Epidermal melanocyte (primary cell): ENCODE results near the gene GABRB2.

Experiments
- DNase-seq: peaks from one replicate; pipeline ENCODE4 v3.0.0; 2011; ENCODE audit warnings: low spot score; ENCODE audit not compliant: insufficient read length

The GABRB2 gene

DNA sequence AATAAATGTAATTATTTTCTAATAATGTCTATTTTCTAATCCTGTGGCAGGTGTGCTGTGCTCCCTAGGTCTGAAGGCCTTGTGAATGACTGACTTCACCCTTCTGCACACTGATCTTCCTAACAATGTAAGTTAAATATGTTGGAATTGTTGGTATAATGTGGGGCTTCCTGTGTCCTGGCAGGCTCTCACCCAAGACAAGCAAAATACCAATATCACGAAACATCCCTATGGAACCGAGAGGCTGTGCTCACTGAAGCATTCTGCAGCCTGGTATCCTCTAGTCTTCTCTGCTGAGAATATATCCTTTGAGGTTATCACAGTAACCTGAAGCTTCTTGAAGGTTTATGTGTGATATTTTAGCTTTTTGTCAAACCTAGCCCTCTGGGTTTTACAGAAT lies 159.4 kb downstream of the GABRB2 start:
- no peak for DNase-seq

DNA sequence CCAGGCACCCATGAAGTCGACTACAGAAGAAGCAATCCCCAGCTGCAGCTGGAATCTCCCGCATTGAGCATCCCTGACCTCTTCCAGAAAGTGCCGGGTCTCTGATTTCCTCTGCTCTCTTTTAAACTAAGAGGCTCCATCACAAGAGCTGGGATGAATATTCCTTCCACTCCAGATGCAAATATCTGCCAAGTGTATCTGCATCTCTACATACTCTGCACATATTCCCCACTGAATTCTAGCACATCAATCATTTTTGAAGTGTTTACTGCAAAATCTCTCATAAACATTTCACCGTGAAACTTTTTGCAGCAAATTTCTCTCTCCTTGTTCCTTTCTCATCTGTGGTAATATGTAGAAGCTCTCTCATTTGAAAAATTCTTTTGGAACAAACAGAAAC lies 161.5 kb downstream of the GABRB2 start:
- no peak for DNase-seq

DNA sequence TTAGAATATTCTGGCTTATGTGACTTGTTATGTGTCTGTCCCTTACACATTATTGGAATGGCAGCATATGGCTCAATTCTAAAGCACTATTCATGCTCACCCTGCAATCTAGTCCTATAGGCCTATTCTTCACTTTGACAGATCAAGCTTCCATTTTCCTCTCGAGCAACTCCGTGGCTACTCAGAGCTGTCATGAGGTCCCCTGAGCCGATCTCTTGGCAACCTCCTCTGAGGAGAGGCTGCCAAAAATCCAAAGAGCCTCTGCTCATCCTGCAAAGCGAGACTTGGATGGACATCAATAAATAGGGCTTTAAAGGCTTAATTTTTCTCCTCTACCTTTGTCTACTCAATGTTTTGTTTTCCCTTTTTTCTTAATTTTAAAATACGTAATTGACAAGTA lies 163.8 kb downstream of the GABRB2 start:
- DNase-seq = no peak

DNA sequence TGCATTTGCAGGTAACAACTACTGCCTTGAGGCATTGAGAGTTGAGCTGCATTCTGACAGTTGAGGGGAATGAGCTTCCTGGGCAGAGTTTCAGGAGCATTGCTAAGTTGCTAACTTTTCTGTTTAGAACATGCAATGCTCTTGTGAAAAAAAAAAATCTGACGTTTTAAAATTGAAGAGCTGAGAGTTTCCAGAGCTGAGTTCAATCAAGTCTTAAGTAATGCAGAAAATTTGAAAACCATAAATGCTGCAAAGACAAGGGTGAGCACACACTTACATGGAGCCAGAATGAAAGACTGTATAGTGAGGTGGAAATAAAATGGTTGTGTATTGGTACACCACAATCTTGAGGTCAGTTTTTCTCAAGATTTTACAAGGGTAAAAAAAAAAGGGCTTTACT lies 166.0 kb downstream of the GABRB2 start:
- no peak for DNase-seq

DNA sequence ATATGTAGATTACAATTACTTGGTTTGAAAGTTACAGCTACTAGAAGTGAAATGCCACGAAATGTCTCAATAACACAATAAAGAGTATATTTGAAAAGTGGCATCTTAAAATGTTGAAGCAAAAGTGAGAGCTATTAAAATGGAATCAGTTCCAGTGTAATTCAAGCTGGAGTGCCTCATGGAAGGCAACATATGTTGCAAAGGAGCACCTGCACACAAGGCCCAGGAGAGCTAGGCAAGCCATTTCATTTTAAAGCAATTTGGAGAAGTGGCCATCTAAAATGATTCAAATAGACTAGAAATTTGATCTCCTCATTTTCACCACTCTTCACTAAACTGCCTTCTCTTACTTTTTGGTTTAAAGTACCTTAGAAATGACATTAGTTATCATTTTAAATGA lies 167.8 kb downstream of the GABRB2 start:
- no peak for DNase-seq

DNA sequence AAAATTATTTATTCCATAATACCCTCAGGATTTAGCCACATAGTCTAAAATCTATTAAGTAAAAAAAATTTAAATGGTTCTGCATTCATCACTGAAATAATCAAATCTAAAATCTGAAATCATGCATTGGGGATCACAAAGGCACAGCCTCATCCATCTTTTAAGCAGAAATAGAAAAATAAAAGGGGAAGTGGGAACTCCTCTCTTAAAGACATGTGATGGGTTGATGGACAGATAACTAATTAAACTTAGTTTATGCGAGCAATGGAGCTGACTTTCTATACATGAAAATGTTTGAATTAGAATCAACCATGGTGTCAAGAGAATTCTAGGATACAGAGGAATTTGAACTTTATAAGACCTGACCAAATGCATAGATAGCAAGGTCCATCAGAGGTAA lies 170.5 kb downstream of the GABRB2 start:
- no peak for DNase-seq

DNA sequence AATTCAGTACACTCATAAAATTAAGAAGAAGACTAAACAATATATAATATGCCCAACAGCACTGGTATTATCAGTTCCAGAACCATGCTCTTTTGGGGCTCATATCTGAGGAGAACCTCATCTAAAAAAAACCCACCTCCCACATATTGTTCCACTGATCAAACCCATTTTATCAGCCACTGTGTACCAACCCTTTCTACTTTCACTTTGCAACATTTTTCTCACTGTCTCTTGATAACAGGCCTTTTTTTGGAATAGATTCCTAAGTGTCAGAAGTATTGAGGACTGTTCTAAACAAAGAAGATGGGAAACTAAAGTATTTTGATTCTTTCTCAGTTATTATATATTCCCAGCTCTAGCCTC lies 173.2 kb downstream of the GABRB2 start:
- no peak for DNase-seq

DNA sequence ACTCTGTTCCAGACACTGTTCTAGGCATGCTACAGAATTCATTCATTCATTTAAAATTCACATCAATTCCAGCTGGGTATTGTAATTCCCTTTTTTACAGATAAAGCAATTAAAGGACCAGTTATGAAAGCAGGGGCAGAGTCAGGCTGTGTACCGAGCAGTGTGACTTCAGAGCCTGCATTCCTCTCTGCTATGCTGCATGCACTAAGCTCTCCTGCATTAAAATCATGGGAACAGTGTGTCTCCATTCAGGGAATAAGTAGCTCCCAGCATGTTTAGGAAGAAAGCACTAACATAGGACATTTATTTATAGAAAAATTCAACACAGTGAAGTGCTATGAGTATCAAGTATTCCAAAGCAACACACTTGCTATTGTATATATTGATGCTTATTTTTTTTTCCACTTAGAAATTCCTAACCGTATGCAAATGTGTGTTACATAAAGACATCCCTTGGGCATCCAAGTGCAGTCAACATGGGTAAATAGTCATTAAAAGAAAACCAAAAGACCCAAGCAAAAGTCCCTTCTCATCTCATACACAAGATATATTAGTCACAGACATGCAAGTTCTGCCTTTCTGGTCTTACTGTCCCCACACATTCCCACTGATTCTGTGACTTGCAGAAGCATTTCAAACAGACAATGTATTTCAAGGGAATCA lies 173.7 kb downstream of the GABRB2 start:
- no peak for DNase-seq

DNA sequence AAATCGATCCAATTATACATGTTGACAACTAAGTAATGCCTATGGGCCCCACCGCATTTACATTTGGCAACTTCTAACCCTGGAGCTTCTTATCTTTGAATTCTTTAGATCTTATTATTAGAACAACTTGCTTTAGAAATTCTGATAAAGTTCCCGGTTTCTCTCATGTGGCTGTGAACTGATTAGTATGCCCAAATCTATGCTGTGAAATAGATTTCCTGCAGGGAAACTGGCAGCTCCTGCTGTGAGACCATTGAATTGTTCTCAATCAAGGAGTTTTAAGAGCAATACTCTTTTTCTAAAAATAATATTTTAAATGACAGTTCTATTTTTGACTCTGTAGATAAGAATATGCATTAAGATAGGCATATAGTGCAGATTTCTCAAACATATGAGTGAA lies 177.5 kb downstream of the GABRB2 start:
- DNase-seq = no peak

DNA sequence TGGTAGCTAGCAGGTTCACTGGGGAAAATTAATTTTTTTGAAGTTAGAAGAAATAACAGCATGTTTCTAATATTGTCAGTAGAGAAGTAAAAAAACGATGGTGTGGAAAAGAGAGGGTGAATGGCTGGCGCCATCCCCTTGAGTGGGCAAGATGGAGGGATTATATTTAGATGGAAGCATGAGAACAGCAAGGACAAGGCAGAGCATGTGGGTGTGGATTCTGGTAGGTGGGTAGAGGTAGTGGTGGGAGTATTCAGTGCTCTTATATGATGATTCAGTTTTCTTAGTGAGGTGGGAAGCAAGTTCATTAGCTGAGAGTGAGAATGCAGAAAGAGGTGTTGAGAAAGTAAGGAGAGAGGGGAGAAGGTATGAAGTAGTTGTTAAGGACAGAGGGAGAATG lies 188.1 kb downstream of the GABRB2 start:
- no peak for DNase-seq

DNA sequence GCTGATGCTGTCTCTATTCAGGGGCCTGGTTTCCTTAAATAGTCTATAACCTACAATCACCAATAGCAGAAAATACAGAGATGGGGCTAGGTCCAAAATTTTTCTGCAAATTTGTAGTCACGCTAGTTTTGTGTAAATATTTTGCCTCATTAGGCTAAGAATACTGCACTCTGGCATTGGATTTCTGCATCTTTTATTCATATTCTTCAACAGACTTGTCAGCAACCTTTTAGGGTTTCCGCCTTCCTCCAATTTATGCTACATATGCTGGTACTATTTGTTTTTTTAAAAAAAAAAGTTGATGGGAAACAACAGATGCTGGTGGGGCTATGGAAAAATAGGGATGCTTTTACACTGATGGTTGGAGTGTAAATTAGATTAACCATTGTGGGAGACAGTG lies 202.3 kb downstream of the GABRB2 start:
- no peak for DNase-seq

DNA sequence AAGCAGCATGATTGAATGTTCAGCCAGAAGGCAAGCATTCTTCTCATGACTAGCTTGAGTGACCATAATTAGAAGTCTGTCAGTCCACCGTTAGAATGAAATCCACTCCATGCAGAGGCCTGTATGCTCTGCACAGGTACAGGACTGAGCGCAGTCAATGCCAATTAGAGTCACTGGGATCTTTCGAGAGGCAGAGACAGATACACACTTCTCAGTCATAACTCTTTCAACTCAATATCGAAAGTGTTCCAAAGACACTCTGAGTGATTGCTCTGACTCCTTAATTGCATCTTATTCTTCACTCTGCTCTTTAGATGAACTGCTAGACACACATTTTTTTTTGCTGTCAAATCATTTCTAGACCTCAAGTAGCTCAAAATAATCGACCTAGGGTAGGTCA lies 203.6 kb downstream of the GABRB2 start:
- no peak for DNase-seq

DNA sequence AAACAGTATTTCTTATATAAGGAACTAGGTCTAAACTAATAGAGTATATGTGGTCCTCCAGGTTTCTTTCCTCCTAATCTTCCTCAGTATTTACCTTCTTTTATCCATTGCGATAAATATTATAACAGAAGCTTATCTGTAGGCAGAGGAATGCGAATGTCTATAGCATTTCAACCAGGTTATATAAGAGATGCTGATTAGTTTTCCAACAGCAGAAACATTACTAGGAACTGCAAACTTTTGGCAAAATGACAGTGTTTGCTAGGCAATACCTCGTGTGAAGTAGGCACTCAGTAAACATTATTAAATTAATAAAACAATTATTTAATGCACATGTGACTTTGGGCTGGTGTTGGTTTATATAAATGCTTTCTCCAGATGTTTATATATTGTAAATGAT lies 206.5 kb downstream of the GABRB2 start:
- DNase-seq = no peak

DNA sequence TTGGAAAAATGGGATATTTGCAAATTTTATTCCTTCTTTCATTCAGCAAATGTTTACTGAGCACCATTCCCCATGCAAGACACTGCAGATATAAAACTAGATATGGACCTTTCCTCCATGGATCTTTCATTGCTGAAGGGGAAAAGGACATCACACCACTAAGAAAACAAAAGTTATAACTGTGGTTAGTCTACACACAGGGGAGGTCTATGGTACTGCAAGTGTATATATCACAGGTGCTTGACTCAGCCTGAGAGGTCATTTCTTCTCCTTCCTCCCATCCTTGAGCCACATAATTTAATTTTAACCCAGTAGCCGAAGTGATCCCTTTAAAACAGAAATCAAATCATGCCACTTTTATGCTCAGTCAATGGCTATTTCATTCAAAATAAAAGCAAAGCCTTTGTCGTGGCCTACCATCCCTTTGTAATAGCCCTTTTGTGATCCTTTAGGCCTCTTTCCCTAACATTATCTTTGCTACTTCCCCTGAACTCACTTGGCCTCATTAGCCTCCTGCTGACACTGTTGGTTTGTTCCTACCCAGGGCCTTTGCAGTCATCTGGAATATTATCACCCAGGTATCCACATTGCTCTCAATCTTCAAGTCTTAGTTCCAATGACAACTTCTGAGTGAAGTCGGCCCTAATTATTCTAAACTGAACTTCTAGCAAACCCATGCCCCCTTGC lies 213.2 kb downstream of the GABRB2 start:
- DNase-seq = no peak

DNA sequence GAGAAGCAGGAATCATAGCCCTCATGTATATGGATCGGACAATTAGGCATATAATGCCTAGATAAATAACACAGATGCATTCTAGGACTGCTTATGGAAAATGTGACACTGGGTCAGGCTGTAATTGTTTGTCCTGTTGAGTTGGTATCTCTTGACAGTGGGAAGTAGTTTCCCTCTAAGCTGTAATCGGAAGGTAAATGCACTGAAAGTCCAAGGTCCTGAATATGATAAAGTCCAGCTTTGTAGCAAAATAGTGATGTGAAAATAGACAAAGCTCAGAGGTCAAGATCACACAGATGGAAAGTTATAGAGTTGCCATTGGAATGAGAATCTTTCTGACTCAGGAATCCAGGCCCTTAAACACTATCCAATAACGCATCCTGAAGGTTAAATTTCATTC lies 214.2 kb downstream of the GABRB2 start:
- DNase-seq = no peak

DNA sequence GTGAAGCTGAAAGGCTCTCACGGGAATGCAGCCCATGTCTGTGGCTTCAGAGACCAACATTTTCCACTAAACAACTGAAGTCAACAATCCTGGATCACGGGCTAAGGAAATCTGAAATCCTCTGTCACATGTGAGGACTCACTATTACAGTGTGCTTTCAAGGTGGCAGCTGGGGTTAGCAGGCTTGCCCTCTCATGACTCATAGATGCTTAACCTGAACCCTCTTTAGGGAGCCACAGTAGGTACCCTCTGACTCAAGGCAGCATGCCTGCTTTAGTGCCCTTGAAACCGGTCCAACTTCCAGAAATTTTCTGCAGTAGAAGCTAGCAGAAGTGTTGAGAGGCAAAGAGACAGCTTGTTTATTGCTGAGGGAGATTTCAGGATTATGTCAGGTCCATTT lies 232.5 kb downstream of the GABRB2 start:
- DNase-seq = no peak

DNA sequence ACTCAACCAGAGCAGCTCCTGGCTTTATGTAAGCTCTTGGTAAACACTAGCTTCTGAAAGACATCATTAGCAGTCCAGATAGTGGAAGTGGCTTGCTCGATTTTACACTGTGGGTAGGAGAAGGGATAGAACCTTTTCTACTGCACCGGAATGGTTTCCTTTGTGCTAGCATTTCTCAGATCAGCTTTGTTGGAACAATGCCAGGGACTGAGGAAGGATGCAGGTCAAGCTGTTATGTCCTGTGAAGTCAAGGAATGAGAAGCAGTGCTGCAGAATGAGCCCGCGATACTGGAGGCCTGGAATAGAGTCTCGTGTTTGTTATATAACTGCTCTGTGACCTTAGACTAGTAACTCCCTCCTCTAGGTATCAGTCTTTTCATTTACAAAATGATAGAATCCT lies 233.6 kb downstream of the GABRB2 start:
- DNase-seq = no peak

DNA sequence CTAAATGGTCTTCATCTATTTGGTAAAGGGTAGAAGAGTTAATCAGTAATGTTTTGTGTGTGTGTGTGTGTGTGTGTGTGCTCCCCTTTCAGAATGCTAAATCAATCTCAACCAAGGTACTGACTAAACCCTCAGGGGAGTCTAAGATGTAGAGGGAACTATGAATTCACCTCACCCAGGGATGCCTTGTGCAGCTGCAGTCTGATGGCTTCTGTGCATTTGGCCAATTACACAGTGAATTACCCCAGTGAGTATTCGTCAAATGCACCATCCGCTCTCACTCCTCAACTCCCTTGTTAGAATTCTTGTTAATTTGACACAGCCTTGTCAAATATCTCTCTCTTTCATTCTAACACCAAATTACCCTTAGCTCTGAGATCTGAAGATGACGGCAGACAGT lies 234.6 kb downstream of the GABRB2 start:
- no peak for DNase-seq

DNA sequence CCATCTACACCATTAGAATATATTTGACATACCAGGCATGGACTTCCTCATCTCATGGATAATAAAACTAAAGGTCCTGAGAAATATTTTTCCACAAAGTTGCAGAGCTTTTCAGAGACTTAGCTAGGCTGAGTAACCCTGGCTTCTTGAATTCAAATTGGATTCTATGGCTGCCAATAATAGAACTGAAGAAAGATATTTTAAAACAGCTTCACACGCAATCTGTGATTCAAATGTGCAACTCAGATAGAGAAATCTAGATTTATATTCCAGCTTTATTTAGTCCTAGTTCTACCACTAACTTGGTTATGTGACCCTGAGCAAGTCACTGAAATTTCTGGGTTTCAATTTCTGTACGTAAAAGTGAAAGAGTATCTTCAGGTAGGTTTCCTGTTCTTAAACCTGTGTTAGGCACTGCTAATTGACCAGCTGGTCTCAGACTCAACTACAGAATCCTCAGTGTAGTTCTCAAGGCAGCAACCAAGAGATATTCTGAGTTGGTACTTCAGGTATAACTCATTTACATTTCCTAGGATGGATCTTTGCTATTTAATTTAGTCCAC lies 235.3 kb downstream of the GABRB2 start:
- DNase-seq = no peak

DNA sequence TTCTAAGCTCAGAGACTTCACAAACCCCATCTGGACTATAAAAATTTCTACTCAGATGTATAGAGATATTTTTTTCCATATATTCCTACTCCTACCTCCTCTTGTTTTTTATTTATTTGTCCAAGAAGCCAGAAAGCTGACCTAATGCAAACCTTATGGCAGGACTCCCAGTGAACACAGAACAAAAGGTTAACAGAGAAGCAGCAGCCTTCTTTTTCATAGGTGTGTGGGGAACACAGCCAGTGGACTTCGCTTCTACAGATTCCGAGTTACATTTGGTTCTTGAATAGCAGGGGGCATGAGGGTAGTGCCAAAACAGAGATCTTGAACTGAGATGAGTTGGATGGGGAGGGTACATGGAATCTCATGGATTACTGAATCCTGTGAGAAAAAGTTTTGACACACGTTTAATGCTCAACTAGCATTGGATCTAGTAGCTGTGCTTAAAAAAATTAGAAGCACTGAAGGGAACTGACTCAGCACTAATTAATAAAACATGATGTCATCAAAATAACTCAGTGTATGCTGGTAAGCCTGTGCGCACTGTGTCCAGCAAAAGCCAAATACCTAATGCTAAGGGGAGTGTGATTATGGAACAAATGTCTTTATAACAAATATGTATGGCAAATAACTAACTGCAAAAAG lies 240.1 kb downstream of the GABRB2 start:
- no peak for DNase-seq

DNA sequence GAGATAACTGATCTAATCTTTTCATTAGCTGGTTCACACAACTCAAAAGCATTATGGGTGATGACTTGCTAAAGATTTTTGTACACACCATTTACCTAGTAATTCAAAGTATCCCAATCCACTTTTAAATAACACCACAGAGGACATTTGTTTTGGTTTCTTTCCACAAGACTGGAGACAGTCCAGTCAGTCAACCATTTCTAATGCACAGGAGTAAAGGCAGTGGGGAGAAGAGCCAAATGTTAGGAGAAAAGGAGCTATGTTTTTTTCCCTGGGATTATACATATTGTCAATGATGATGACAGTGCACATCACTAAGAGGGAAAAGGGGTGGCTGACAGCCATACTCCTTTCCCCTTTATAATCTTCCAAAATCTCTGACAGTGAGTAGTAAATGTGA lies 240.9 kb downstream of the GABRB2 start:
- DNase-seq = no peak

DNA sequence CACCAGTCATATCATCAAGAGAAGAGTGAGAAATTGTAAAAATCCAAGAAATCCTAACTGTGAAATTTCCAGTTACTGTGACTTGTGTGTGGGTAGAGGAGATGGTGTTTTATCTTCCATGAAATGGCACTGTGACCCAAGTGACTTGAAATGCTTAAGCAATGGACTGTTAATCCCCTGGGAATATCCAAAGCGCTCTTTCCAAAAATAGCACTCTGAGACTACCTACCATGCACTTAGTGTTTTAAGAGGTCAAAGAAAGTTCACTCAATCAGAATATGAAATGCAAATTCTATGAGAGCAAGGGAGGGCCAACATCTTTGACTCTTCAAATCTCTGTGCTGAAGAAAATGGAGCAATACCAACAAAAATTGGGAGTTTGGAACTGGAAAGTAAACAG lies 244.0 kb downstream of the GABRB2 start:
- no peak for DNase-seq

DNA sequence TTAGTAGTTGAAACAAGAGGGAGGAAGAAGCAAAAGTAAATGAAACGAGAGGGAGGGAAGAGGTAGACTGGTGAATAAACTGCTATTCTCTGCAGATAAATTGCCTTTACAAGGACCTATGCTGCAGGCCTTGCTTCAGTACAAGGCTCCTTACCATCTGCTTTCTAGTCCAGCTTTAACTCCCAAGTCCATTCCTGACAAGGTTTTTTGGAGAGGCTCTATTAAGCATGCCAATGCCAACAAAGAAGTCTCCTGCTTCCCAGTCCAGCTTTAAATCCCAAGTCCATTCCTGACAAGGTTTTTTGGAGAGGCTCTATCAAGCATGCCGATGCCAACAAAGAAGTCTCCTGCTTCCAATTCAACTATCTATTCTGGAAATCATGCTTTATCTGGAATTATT lies 244.9 kb downstream of the GABRB2 start:
- no peak for DNase-seq
